Activated CD4-positive, CD25-positive, alpha-beta regulatory T cell (primary cell): ENCODE data around the gene MYLIP.

Experiments used
- DNase-seq, 4 experiments: peaks; one replicate each; lab custom pipeline; 2025; lab: John Stamatoyannopoulos, UW

Gene MYLIP

DNA sequence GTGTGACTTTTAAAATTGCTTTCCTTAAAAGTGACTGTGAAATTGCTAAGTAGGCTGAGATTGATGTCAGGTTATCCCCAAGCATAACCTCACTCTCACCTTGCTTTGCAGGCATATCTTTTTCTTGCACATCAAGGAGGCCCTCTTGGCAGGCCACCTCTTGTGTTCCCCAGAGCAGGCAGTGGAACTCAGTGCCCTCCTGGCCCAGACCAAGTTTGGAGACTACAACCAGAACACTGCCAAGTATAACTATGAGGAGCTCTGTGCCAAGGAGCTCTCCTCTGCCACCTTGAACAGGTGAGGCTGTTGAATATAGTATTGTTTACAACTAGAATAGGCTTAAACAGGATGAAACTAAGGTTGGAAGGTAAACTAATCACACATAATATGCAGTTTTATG is 12.6 kb downstream of the MYLIP start:
- no peak for DNase-seq

- no peak for DNase-seq
Measured at GRCh38 chr6:16145038-16145437, 16.2 kb downstream of the MYLIP start.

- no peak for DNase-seq
Measured at GRCh38 chr6:16146028-16146427, 17.1 kb downstream of the MYLIP start.

- DNase-seq = no peak
Measured at GRCh38 chr6:16146527-16146955, 17.7 kb downstream of the MYLIP start.

DNA sequence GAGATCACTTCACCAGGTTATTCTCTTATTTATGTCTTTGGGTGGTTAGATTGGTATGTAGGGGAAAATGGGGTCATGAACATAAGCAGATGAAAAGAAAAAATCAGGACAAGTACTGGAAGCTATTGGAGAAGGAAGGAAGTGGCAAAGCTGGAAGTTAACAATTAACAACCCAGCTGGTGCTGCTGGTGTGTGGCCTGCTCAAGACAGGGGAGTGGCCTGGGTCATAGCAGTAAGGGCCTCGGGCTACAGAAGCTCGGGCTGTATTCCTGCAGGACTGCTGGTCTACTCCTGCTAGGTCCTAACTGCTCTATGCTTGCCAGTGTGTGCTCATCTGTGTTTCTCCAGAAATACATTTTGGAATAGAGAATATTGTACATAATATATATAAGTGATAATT is 19.6 kb downstream of the MYLIP start:
- no peak for DNase-seq

DNA sequence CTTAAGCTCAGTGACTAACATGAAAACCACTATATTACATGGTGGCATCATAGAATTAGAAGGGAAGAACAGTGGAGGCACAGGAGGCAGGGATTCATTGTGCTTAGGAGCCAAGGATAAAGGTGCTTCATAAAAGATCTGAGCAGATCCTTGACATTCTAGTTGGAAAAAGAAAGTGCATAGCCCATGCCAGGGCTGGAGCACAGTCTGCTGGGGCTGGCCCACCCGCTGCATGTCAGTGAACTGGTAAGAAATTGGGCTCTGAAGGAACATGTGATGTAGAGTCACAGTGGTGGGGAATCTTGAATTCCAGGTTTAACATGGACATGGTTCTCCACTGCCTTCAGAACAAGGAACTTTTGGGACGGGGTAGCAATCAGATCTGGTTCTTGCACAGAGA is 20.4 kb downstream of the MYLIP start:
- no peak for DNase-seq

GRCh38 chr6:16150098-16150497 is 21.2 kb downstream of the MYLIP start:
- DNase-seq = no peak

- DNase-seq = no peak
Measured at GRCh38 chr6:16153211-16153820, 24.4 kb downstream of the MYLIP start.

DNA sequence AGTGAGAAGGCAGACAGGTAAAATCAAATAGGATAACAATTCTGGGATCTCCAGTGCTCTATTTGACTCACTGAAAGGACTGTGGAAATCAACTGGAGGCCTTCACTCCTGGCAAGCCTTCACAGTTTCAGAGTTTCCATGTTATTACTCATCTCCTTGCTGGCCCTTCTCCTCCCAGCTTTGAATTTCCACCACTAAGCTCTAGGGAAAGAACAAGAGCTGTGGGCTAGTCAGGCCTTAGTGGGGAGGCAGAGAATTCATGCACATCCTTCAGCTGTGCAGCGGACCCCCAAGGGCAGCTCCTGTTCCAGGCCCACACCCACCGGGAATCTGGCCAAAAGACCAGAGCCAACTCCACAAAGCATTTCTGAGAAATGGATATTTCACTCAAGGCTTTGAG is 26.0 kb downstream of the MYLIP start:
- DNase-seq = no peak

- no peak for DNase-seq
Measured at GRCh38 chr6:16157492-16157891, 28.6 kb downstream of the MYLIP start.

GRCh38 chr6:16157909-16158308 is 29.0 kb downstream of the MYLIP start:
- DNase-seq = no peak

GRCh38 chr6:16158943-16159557 is 30.2 kb downstream of the MYLIP start:
- DNase-seq = no peak

DNA sequence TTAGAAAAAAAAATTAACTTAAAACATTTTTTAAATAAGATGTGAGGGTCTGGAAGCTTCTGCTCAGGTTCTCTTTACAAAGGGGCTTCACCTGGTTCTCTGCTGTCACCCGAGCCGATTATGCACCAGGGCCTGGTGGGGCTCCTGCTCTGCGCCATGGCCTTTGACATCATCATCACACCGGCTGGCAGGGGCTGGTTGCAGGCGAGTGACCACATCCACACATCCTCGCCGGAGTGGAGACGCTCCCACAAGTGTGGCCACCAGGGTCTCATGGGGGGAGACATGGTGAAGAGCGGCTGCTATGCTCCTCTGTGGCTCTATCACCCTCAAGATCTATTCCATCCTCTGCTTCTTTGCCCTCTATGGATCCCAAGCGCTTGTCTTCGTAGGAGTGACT is 31.9 kb downstream of the MYLIP start:
- no peak for DNase-seq

GRCh38 chr6:16162003-16162402 is 33.1 kb downstream of the MYLIP start:
- DNase-seq = no peak

DNA sequence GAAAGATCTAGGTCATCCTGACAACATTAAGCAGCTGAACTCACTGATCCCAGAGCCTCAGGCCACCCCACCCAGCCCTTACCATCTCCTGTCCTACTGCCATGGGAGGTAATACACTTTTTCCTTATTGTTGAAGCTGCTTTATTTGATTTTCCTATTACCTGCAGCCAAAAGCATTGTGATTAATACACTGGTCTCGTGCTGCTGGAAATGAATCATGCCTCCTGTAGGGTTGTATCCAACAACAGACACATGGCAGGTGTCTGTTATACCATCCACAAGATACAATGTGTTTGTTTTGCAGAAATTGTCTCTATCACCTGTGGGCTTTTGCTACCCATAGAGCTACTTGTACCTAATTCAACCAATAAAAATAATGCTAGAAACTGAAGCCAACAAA is 34.2 kb downstream of the MYLIP start:
- DNase-seq = no peak

GRCh38 chr6:16163535-16164300 is 34.8 kb downstream of the MYLIP start:
- no peak for DNase-seq

GRCh38 chr6:16165641-16166040 is 36.8 kb downstream of the MYLIP start:
- DNase-seq = no peak

GRCh38 chr6:16166871-16167608 is 38.2 kb downstream of the MYLIP start:
- DNase-seq = no peak

DNA sequence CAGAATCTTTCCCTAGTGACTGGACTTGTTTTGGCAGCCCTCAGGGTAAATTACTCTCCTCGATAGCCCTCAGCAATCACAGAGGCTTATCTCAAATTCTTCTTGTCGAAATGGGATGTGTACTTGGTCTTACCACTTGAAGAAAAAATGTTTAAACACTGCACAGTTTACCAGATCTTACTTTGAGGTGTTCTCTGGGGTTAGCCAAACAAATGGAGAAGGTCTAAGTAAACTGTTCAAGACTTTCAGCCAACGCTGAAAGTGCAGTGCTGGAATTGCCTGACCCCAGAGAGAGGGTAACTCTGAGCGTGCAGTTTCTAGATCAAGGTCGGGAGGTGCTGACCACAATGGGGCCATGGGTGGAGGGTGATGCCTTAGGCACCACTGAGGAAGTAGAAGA is 39.2 kb downstream of the MYLIP start:
- no peak for DNase-seq

DNA sequence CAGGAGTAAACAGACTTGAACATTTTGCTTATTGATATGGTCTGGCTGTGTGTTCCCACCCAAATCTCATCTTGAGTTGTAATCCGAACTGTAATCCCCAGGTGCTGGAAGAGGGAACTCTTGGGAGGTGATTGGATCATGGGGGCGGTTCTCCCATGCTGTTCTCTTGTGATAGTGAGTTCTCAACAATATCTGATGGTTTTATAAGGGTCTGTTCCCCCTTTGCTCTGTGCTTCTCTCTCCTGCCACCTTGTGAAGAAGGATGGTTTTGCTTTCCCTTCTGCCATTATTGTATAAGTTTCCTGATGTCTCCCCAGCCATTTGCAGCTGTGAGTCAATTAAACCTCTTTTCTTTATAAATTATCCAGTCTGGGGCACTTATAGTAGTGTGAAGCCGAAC is 40.0 kb downstream of the MYLIP start:
- DNase-seq = no peak

DNA sequence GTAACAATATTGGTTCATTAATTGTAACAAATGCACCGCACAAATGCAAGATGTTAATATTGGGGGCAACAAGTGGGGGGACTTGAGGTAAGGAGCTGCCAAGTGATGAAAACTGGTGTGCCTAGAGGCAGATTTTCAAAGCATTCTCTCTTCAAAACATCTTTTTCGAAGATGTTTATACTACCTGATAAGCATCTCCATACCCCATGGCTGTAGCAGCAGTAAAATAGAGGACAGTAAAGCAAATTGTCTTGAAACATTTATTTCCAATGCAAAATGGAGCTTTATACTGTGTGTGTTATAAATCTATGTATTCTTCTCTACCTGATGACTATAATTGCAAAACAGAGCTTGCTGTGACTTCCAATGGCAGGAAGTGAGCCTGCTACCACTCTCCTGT is 42.5 kb downstream of the MYLIP start:
- no peak for DNase-seq

DNA sequence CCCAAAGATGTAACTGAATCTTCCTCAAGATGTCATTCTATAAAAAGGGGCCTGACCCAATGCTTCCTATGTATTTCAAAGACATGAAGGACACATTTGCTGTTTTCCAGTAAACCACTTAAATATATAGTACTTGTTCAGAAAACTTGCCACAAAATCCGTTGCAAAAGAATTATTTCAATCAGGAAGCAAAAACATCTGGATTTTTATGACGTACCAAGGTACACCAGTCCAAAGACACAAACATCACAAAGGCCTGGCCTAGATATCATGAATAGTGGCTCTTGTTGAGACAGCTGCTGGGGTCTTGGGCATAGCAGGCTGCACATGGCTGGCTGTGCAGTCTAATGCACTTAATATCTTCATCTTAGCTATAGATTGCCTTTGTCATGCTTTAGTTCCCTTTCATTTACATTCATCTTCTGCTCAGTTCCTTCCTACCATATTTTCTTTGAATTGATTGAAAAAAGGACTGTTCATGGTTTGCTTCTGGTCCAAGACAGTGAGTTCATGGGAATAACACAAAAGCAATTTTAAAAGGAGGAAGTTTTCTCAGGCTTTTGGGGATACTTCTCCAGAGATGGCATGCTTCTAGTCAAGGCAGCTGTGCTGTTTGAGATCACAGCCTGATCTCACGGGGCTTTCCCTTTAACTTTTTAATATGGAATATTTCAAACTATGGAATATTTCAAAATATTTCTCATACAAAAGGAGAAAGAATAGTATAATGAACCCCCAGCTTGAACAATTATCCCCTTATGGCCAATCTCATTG is 44.5 kb downstream of the MYLIP start:
- DNase-seq = no peak
